ENCODE results near the gene HNF1B.
A peak's percentile ranks its signal among the peaks of the same experiment; 100 is the strongest.

HNF1B gene

DNA sequence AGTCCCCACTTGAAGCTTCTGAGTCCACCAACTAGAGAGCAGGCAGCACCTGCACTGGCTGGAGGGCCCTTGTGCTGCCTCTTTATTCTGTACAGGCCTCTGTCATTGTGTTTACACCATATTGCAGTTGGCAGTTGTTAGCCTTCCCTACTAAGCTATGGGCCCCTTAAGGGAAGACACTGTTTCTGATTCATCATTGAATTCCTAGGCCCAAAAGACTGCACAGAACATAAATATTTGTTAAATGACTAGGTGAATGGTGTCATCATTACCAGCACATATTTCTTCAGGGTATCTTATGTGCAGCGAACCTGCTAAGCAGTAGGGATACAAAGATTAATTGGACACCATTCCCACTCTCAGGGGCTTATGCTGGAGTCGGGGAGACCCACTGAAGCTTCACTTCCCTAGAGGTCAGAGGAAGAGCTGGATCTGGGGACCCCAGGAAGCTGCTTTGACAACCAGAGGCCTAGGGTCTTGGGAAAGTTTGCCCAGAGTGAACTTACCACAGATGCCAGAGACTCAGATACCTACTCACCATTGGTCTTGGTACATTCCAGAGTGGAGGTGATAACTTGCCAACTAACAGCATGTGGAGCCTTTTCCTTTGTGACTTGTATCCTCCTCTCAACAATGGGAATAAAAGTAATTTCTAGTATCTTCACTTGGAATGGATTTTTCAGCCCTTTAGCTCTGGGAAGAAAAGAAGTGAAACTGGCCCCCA, 72.9 kb downstream of the HNF1B start:
- no peak for DNase-seq (ENCODE audit: low read depth in 2 of 2)

DNA sequence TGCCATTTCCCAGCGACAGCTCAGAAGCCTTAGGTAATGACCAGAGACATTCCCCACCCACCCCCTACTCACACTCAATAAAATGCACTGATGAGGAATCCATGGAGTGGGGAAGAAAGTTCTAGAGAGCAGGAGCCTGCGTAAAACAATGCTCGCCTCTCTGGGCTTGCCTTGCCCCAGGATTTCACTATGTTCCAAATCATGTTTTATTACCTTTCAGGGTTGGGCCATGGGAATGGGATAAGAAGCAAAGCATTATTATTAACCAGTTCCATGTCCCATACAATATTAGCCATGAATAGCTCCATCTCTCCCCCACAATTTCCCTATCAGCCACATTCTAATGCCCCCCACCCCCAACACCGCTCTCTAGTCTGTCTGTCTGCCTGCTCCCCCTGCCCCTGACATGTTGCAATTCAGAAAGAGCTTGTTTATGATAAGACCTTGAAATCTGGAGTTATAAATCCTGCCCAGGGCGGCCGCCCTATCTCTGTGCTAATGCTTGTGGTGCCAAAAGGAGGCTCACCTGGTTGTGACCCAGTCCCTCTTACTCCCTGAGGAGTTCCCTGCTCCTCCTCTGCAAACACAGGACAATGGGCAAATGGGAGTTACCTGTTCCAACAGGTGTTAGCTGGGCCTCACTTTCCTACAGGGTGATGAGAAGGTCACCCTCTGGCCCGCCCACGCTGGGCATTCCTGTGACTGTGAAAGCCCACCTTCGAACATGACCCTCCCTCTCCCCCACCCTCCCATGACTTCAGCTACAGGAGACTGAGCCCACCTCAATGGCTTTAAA, 73.6 kb downstream of the HNF1B start:
- no peak for DNase-seq (ENCODE audit: low read depth in 2 of 2)

DNA sequence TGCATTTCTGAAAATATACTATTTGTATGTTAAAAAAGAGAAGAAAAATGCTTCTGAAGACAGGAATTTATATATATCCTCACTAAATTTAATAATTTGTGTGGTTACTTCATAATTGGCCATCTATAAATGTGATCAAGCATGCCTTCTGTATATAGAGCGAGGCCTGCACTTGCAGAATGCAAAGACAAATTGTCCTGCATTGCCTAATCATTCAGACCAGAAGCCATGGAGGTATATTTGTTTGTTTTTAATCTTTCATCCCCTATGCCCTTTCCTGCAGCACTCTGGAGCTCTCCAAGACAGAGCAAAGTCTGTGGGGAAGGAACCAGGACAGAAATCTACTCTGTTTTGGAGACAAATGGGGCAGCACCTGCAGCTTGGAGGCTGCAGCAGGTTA, 77.8 kb downstream of the HNF1B start:
- no peak for DNase-seq (ENCODE audit: low read depth in 2 of 2)

DNA sequence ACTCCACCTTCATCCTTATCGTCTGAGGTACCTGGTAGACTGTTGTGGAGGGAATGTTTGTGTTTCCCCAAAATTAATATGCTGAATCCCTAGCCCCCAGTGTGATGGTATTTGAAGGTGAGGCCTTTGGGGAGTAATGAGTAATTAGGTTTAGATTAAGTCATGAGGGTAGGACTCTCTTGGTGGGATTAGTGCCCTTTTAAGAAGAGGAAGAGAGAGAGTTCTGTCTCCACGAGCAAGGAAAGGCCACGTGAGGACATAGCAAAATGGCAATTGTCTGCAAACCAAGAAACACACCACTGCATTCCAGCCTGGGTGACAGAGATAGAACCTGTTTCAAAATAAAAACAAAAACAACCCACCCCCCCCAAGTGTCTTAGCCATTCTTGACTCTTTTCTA, 80.6 kb downstream of the HNF1B start:
- DNase-seq (ENCODE audit: low read depth in 2 of 2): no peak

DNA sequence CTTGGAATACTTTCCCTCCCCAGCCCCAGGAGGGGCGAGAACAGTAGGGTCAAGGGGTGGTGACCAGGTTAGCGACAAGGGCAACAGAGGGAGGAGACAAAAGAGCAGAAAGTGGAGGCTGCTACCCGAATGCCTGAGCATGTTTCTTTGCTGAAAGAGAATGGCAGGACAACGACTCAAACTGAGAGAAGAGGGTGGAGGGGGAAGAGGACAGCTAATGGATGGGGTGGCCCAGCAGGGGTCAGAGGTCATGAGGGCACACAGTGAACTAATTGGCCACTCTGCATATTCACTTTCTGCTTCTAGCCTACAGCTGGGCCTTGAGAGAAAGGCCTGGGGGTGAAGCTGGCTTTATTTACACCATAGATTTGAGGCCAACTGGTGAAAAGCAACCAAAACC, 82.5 kb downstream of the HNF1B start:
- no peak for DNase-seq (ENCODE audit: low read depth in 2 of 2)

DNA sequence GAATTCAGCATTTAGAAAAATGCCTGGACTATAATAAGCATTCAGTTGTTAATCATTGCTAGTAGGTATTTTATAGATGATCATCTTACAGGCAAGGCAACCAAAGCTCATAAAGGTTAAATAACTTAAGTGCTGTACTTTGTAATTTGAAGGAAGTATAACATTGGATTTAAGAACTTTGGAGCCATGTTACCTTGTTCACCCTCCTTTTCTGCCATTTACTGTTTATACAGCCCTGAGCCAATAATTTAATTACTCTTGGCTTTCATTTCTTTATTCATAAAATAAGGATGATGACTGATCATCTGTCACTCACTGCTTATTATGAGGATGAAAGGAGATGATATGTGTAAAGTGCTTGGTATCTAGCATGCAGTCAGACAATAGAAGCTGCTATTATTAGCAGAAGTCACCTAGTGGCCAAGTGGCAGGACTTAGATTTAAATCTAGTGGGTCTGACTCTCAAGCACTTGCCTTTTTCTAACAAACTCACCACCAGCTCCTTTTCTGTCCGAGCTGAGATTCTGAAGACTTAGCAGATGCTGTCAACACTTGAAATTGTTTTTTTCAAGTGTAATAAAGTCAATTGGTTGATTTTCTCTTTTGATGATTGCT, 83.4 kb downstream of the HNF1B start:
- DNase-seq (ENCODE audit: low read depth in 2 of 2): no peak

DNA sequence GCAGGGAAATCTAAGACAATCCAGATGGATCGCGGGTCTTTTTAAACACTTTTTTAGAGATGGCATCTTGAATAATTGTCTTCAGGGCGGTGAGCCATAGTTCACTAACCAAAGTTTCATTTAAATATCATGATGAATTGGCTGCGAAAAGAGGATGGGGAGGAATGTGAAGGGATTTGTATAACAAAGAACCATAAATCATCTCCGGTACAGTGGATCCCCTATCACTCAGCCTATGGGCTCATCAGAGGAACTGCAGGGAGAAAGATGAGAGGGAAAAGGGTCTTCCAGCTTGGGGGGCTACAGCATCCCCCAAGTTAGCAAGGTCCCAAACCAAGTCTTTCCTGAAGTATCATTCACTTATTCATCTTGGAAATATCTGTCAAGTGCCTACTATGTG, 84.9 kb downstream of the HNF1B start:
- DNase-seq (ENCODE audit: low read depth in 2 of 2): no peak

DNA sequence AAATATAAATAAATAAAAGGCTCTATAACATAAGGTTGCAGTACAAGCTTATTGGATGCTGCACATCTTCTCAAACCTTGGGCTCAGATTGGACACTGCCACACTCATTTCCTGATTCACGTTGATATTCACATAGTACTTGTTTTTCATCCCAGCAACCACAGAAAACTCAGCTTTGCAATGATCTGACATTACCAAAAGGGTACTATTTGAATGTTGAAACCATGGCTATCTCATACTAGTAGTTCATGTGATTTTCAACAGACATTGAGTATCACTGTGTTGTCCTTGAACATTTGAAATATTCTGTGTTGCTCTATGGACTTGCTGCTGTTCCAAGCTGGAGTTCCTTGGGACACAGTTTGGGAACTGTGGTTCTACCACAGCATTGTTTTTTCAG, 87.7 kb downstream of the HNF1B start:
- no peak for DNase-seq (ENCODE audit: low read depth in 2 of 2)

DNA sequence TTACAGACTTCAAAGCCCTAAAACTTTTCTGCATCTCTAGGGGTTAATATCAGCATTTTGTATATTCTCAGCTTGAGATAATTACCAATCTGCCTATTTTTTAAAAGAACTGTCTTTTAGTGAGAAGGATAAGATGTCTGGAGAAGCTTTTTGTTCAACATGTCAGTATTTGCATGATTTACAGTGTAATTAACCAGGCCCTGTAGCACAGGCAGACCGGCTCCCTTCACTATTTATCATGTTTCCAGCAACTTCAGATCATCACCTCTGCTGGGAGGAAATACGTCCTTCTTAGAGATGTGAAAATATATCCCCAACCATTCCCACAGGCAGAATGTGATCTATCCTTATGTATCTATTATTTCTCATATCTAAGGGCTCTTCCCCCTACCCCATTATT, 93.0 kb downstream of the HNF1B start:
- DNase-seq (ENCODE audit: low read depth in 2 of 2): no peak

DNA sequence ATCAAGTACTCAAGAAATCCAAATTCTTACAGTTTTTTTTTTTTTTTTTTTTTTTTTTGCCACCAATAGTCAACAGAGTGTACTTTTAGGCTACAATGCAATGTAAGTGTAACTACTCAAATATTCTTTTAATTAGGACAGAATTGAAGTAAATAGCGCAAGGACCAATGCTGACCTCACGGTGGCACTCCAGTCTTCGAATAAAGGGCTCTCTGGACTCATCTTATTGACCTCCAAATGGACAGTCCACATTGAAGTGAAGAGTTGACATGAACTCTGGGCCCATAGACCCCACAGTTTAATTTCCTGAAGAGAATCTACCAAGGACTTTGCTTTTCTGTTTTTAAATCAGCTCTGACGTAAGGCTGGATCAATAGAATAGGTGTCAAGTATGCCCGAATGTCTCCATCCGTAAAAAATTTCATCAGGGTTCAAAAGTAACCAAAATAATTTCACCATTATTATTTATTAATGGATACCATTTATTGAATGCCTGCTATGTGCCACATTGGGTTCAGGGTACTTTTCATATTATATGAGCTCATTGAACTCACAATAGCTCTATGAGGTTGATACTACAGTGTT, 94.3 kb downstream of the HNF1B start:
- no peak for DNase-seq (ENCODE audit: low read depth in 2 of 2)

DNA sequence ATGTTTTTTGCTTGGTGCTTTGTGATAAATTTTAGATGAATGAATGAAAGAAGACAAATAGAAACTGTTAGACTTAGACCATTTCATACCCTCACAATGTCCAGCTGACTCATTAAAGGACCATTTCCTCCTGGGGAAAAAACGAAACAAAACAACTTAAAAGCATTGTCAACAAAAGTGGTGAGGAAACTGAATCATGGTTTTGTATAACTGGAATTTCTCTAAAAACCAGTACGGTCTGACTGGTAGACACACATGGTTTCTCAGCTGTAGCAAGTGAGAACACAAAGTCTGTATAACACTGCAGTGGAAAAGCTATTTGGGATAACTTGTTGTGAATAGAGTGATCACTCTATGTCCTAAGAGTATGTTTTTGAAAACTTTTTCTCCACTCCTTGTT, 96.3 kb downstream of the HNF1B start:
- DNase-seq (ENCODE audit: low read depth in 2 of 2): no peak

DNA sequence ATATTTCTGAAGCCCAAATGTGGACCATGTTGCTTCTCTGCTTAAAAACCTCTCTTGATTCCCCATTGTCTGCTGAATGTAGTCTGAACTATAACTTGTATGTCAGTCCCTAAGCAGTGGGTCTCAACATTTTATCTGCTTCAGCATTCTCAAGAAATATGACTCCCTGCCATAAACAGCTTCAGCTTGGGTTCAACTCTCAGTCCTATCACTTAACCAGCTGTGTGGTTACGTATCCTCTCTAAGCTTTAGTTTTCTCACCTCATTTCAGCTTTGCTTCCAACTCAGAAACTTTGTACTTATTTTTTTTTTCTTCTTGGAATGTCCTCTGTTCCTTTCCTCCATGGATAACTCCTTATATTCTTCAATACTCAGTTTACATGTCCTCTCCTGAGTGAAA, 97.0 kb downstream of the HNF1B start:
- no peak for DNase-seq (ENCODE audit: low read depth in 2 of 2)

DNA sequence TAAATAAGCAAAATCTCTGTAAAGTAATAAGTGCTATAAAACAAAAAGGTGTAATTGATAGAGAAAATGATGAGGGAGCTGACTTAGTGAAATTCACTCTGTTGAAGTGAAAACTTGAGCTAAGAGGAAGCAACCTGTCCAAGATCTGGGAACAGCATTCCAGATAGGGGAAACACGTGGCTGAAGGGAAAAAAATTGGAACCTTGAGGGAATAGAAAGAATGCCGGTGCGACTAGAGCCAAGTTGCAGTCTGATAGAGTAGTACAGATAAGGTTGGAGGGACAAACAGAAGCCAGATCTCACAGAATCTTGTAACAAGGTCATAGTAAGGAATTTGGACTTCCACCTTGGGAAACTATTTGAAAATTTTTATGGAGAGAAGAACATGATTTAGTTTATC, 101.0 kb downstream of the HNF1B start:
- no peak for DNase-seq (ENCODE audit: low read depth in 2 of 2)

DNA sequence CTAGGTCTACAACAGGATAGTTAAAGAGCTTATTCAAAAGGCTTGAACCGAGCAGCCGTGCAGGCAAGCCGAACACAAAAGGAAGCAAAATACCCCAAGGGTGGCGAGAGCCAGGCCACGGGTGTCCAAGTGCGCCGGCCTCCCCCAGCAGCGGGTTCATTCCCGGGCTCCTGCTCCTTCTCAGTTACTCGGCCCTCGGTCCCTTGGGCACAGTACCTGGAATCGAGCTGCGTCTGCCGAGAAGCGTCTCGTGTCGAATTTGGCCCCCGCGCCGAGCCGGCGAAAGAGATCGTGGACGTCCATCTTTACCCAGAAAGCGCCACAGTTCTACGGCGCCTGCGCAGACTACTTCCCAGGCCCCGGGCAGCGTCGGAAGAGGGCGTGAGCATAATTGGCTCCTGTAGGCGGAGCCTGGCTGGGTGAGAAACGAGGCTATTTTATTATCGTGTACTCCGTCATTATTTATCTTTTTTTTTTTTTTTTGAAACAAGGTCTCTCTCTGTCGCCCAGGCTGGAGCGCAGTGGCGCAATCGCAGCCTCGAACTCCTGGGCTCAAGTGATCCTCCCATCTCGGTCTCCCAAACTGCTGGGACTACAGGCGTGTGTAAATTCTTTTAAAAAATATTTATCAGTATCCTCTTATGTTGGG, 101.6 kb downstream of the HNF1B start, which contains the start of gene DDX52:
Gene DDX52 (minus strand): TSS at position 329 of the 649 bp plus-strand sequence. CDS start 26 bp downstream, at position 303.
- DNase-seq (ENCODE audit: low read depth in 2 of 2): peak; percentile 81 to 84

DNA sequence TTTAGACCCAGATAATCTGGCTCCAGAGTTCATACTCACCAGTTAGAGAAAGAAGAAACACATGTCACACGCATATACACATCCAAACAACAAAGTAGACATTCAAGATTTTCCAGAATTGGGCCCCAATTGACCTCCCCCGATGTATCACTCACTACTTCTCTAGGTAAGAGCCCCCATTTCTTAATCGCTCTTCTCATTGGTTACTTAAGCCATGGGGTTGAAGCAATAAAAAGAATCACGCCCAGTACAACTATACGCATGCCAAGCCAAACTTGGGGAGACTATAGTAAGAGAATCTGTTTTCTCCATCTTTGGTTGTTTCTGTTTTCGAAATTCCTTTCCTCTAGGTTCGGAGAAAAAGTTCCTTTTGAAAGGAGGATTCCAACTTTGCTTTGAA, 102.2 kb downstream of the HNF1B start:
- no peak for DNase-seq (ENCODE audit: low read depth in 2 of 2)

DNA sequence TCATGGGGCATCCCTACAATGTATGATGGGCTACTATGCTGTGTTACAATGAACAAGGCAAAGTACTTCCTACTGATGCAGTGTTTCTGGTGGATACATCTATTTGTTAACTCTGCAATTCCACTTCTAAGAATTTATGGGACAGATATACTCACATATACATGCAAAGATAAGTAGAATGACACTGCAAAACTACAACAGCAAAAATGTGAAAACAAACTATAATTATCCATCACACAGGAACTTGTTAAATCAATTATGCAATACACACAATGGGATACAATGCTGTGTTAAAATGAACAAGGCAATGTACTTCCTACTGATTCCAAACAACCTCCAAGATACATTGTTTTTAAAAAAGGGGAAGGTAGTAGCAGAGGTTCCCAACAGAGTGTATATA, 104.8 kb downstream of the HNF1B start:
- no peak for DNase-seq (ENCODE audit: low read depth in 2 of 2)

DNA sequence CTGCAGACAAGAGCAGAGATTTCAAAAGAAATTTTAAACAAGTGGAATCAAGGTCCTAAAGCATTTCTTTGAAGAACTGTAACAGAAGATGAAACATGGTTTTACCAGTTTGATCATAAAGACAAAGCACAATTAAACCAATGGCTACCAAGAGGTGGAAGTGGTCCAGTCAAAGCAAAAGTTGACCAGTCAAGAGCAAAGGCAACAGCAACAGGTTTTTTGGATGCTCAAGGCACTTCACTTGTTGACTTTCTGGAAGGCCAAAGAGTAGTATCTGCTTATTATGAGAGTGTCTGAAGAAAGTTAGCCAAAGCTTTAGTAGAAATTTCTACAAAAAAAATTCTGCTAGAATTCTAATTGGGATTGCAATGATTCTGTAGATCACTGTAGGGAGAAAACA, 106.9 kb downstream of the HNF1B start:
- DNase-seq (ENCODE audit: low read depth in 2 of 2): no peak
